H1 (cell line): ENCODE results near the gene CXCL6.

Experiments
- EP300 ChIP-seq, 2 experiments: IDR thresholded peaks; 1 replicate in 1 of 2; 2 replicates in 1 of 2; pipeline ENCODE4 v1.6.1; 2011 to 2012; ENCODE audit warnings: low read depth in 2 of 2, low read length in 2 of 2, mild to moderate bottlenecking in 2 of 2, borderline replicate concordance in 1 of 2, inconsistent platforms in 1 of 2, moderate library complexity in 1 of 2
- EZH2 ChIP-seq: fragments of 200-600 bp; sonication (generic); IDR thresholded peaks from 2 replicates; pipeline ENCODE4 v1.7.1; 2012; ENCODE audit warnings: low read depth, mild to moderate bottlenecking, moderate library complexity, low read length, inconsistent platforms; ENCODE audit not compliant: severe bottlenecking
- KDM1A ChIP-seq: fragments of 200-600, 300-600 bp; sonication (generic); IDR thresholded peaks from 2 replicates; pipeline ENCODE4 v1.7.1; 2016; ENCODE audit warnings: mild to moderate bottlenecking, low read length, borderline replicate concordance
- SP4 ChIP-seq: IDR thresholded peaks from 2 replicates; pipeline ENCODE4 v1.6.1; 2012; ENCODE audit warnings: low read length, inconsistent platforms
- TF ChIP-seq, protein P1 (sequence below), 3 experiments: IDR thresholded peaks; 1 replicate in 2 of 3; 2 replicates in 1 of 3; pipeline versions ENCODE4 v1.5.1 to v1.6.1; 2011; ENCODE audit warnings: low read length in 3 of 3, mild to moderate bottlenecking in 3 of 3, inconsistent platforms in 2 of 3, low read depth in 1 of 3, moderate library complexity in 1 of 3; ENCODE audit not compliant: insufficient read depth in 1 of 3; ENCODE audit errors: control extremely low read depth in 1 of 3

DNA sequence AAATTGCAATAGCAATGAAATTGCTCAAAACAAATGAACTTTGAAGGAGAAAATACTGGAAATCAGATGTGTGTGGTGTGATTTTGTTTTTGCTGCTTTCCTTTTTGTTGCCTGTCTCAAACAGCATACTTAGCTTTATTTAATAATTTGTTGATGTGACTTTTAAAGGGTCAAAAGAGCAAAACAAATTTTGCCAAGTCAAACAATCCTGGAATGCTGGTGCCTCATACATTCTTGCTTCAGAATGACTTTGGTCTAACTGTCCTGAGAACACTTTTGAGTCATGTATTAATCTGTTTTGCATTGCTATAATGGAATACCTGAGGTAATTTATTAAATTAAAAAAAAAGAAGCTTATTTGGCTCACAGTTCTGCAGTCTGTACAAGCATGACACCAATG is 20.0 kb downstream of the CXCL6 start:
- TF ChIP-seq EP300 (IDR thresholded peaks at IDR 0.05; ENCODE audit: borderline replicate concordance in 1 of 2, low read depth in 2 of 2, low read length in 2 of 2) (no peak), KDM1A (no peak), SP4 (no peak), EZH2 (no peak)
- TF ChIP-seq, protein P1, sequence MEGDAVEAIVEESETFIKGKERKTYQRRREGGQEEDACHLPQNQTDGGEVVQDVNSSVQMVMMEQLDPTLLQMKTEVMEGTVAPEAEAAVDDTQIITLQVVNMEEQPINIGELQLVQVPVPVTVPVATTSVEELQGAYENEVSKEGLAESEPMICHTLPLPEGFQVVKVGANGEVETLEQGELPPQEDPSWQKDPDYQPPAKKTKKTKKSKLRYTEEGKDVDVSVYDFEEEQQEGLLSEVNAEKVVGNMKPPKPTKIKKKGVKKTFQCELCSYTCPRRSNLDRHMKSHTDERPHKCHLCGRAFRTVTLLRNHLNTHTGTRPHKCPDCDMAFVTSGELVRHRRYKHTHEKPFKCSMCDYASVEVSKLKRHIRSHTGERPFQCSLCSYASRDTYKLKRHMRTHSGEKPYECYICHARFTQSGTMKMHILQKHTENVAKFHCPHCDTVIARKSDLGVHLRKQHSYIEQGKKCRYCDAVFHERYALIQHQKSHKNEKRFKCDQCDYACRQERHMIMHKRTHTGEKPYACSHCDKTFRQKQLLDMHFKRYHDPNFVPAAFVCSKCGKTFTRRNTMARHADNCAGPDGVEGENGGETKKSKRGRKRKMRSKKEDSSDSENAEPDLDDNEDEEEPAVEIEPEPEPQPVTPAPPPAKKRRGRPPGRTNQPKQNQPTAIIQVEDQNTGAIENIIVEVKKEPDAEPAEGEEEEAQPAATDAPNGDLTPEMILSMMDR (IDR thresholded peaks at IDR 0.05; ENCODE audit: control extremely low read depth in 1 of 3, insufficient read depth in 1 of 3, low read depth in 1 of 3, low read length in 3 of 3): no peak
